Kidney epithelial cell (primary cell): ENCODE measurements around the gene TXNDC2. TPM values are rescaled to one million over a fixed set of nuclear protein-coding genes. Genes with fewer than 3 reads are reported as not detected.
A peak's percentile ranks its signal among the peaks of the same experiment; 100 is the strongest.
"Not testable (repeated sequence)": the region's sequence is repeated elsewhere in the genome, so short reads cannot be mapped to it uniquely, and the experiment has no call there.

Source experiments
- DNase-seq: peaks from one replicate; pipeline ENCODE4 v3.0.0-alpha.2; 2010; ENCODE audit warnings: low read depth
- H3K27me3 ChIP-seq: 2 replicates; pipeline ENCODE4 v1.6.0; 2011; ENCODE audit warnings: low read length; ENCODE audit not compliant: control insufficient read depth, insufficient read depth
- H3K36me3 ChIP-seq: 2 replicates; pipeline ENCODE4 v1.5.1; 2011; ENCODE audit warnings: low read length; ENCODE audit not compliant: control insufficient read depth, insufficient read depth
- H3K4me3 ChIP-seq: 2 replicates; pipeline ENCODE4 v1.5.1; 2011; ENCODE audit warnings: low read depth, mild to moderate bottlenecking, control low read depth, low read length
- CTCF ChIP-seq: IDR thresholded peaks from 2 replicates; pipeline ENCODE4 v1.5.1; 2011; ENCODE audit warnings: mild to moderate bottlenecking, moderate library complexity, low read length, control low read depth, inconsistent platforms; ENCODE audit not compliant: insufficient read depth, poor library complexity, severe bottlenecking
- total RNA-seq: library from RNA; depleted of rRNA; stranded (reverse); fragments of >200 nt; gene quantifications from 2 replicates; pipeline ENCODE4 v1.2.3, GENCODE V29; 2015

Gene TXNDC2
- total RNA-seq, 1 donor from 2014 or later = not detected

GRCh38 chr18:9900699-9901098, 14.9 kb downstream of the TXNDC2 start:
- H3K27me3 ChIP-seq = no peaks in the 10 kb centered on the region
- H3K4me3 ChIP-seq = no peak overlapping the region
- DNase-seq = no peak
- no peaks in the 10 kb centered on the region for H3K36me3 ChIP-seq
- no peak for TF ChIP-seq CTCF

GRCh38 chr18:9901377-9901776, 15.6 kb downstream of the TXNDC2 start:
- Histone ChIP-seq H3K27me3 (no peaks in the 10 kb centered on the region), H3K4me3 (no peak overlapping the region), H3K36me3 (no peaks in the 10 kb centered on the region)
- TF ChIP-seq CTCF = no peak
- DNase-seq = no peak

GRCh38 chr18:9902264-9902663, 16.5 kb downstream of the TXNDC2 start:
- H3K36me3 ChIP-seq, H3K4me3 ChIP-seq, DNase-seq, H3K27me3 ChIP-seq: not testable (repeated sequence)

- Histone ChIP-seq H3K36me3 (no peaks in the 10 kb centered on the region), H3K27me3 (no peaks in the 10 kb centered on the region), H3K4me3 (no peak overlapping the region)
- no peak for DNase-seq
- TF ChIP-seq CTCF = no peak
Measured at GRCh38 chr18:9902832-9903231, 17.1 kb downstream of the TXNDC2 start.

GRCh38 chr18:9905401-9905922, 19.7 kb downstream of the TXNDC2 start:
- H3K36me3 ChIP-seq = no peaks in the 10 kb centered on the region
- no peak overlapping the region for H3K4me3 ChIP-seq
- H3K27me3 ChIP-seq = no peaks in the 10 kb centered on the region
- TF ChIP-seq CTCF = no peak
- DNase-seq = peak; percentile 73

- Histone ChIP-seq H3K27me3 (no peaks in the 10 kb centered on the region), H3K4me3 (no peak overlapping the region), H3K36me3 (no peaks in the 10 kb centered on the region)
- no peak for TF ChIP-seq CTCF
- DNase-seq = no peak
Measured at GRCh38 chr18:9906481-9906880, 20.7 kb downstream of the TXNDC2 start.
